Gastroesophageal sphincter (tissue), 4 donors: ENCODE measurements around the gene HELZ2. TPM values are rescaled to one million over a fixed set of nuclear protein-coding genes. Genes with fewer than 3 reads are reported as not detected.
"Not testable (repeated sequence)": the region's sequence is repeated elsewhere in the genome, so short reads cannot be mapped to it uniquely, and the experiment has no call there.

Source experiments
- ATAC-seq: fragments of 150-250 bp; one replicate; pipeline ENCODE4 v1.9.1; 2016; ENCODE audit warnings: mild to moderate bottlenecking, moderate library complexity
- H3K27ac ChIP-seq, 4 donors: fragments of 200-600 bp; sonication (generic) in 3 of 4; 1 replicate in 3 of 4; 2 replicates in 1 of 4; pipeline ENCODE4 v1.5.1; 2016 to 2019
- H3K27me3 ChIP-seq: fragments of 200-600 bp; sonication (generic); one replicate; pipeline ENCODE4 v1.5.1; 2019
- H3K36me3 ChIP-seq, 2 donors: fragments of 200-600 bp; sonication (generic); one replicate each; pipeline ENCODE4 v1.5.1; 2019; ENCODE audit warnings: control low read depth in 1 of 2
- H3K4me1 ChIP-seq, 3 donors: fragments of 200-600 bp; sonication (generic); 1 replicate in 2 of 3; 2 replicates in 1 of 3; pipeline ENCODE4 v1.5.1; 2016 to 2019; ENCODE audit warnings: control low read depth in 2 of 3
- H3K4me3 ChIP-seq, 2 donors: fragments of 200-600 bp; sonication (generic); one replicate each; pipeline ENCODE4 v1.5.1; 2019; ENCODE audit warnings: mild to moderate bottlenecking in 1 of 2, moderate library complexity in 1 of 2
- H3K9me3 ChIP-seq, 3 donors: fragments of 200-600 bp; sonication (generic); one replicate each; pipeline ENCODE4 v1.5.1; 2017 to 2019; ENCODE audit warnings: control low read depth in 2 of 3
- CTCF ChIP-seq, 4 experiments: fragments of 200-600 bp in 2 of 4; fragments of 450-650 bp in 2 of 4; sonication (generic) in 1 of 4; IDR thresholded peaks; one replicate each; pipeline ENCODE4 v1.5.1; 2017 to 2019; ENCODE audit warnings: antibody characterized with exemption in 4 of 4, mild to moderate bottlenecking in 2 of 4, moderate library complexity in 2 of 4
- EP300 ChIP-seq: sonication (generic); formaldehyde crosslinking; IDR thresholded peaks from one replicate; pipeline ENCODE4 v1.6.1; 2017; ENCODE audit warnings: antibody characterized with exemption, mild to moderate bottlenecking
- POLR2A ChIP-seq, 2 donors: fragments of 450-650 bp; IDR thresholded peaks; one replicate each; pipeline ENCODE4 v1.6.1; 2017; ENCODE audit warnings: antibody characterized with exemption in 2 of 2, mild to moderate bottlenecking in 2 of 2, moderate library complexity in 1 of 2
- POLR2AphosphoS5 ChIP-seq: sonication (generic); formaldehyde crosslinking; IDR thresholded peaks from one replicate; pipeline ENCODE4 v1.6.1; 2017; ENCODE audit warnings: antibody characterized with exemption
- WGBS, 2 donors: methylation state at CpG; one replicate each; pipeline ENCODE4 v1.1.5; 2018; ENCODE audit warnings: low coverage in 1 of 2; 5-methylcytosine and 5-hydroxymethylcytosine counted together
- total RNA-seq, 4 donors: library from RNA; depleted of rRNA; stranded (reverse); fragments of >200 nt; gene quantifications; one replicate each; pipeline ENCODE4 v1.1.0, GENCODE V29; 2016

Gene HELZ2
- total RNA-seq, 4 donors from 2014 or later = 14.2 to 22.2 (median 20.2) TPM

GRCh38 chr20:63572071-63572787 lies 1.8 kb downstream of the HELZ2 start:
- no peak for TF ChIP-seq CTCF (IDR thresholded peaks at IDR 0.05)
- no peak for TF ChIP-seq POLR2AphosphoS5
- TF ChIP-seq POLR2A (IDR thresholded peaks at IDR 0.05) = no peak
- no peak for TF ChIP-seq EP300

GRCh38 chr20:63571087-63571478 lies 3.0 kb downstream of the HELZ2 start:
- H3K27me3 ChIP-seq, H3K27ac ChIP-seq, H3K9me3 ChIP-seq, H3K4me3 ChIP-seq, ATAC-seq: not testable (repeated sequence)
- 100% methylated on average over 1 of the region's 11 CpGs; no CpG with 5 or more reads in 1 of the 2 donors for WGBS, 2 donors
- H3K36me3 ChIP-seq = peaks cover 0 to 33% of the 10 kb centered on the region in 2 donors
- peaks cover 0 to 47% (median 0%) of the 10 kb centered on the region in 3 donors for H3K4me1 ChIP-seq

More at GRCh38 chr20:63572071-63572787, 1.8 kb downstream of the HELZ2 start:
- peaks cover 0 to 47% (median 0%) of the 10 kb centered on the region in 3 donors for H3K4me1 ChIP-seq
- peaks cover 1% of the 10 kb centered on the region for H3K27me3 ChIP-seq
- no peak overlapping the region for H3K27ac ChIP-seq
- no CpG with 5 or more reads among the region's 48 CpGs for WGBS, 2 donors
- H3K9me3 ChIP-seq = no peaks in the 10 kb centered on the region
- peaks cover 0 to 22% of the 10 kb centered on the region in 2 donors for H3K36me3 ChIP-seq
- no peak for ATAC-seq
- H3K4me3 ChIP-seq = no peak overlapping the region

GRCh38 chr20:63570281-63571086 lies 3.6 kb downstream of the HELZ2 start:
- no peaks in the 10 kb centered on the region for H3K9me3 ChIP-seq
- no peaks in the 10 kb centered on the region for H3K27me3 ChIP-seq
- H3K27ac ChIP-seq = no peak overlapping the region
- H3K4me1 ChIP-seq = peaks cover 0 to 43% (median 0%) of the 10 kb centered on the region in 3 donors
- WGBS, 2 donors = 100% methylated on average over 4 of the region's 28 CpGs; no CpG with 5 or more reads in 1 of the 2 donors
- H3K36me3 ChIP-seq = peaks cover 0 to 39% of the 10 kb centered on the region in 2 donors
- TF ChIP-seq EP300 (no peak), POLR2A (IDR thresholded peaks at IDR 0.05) (no peak), CTCF (IDR thresholded peaks at IDR 0.05) (no peak), POLR2AphosphoS5 (no peak)
- no peak for ATAC-seq
- no peak overlapping the region for H3K4me3 ChIP-seq

DNA sequence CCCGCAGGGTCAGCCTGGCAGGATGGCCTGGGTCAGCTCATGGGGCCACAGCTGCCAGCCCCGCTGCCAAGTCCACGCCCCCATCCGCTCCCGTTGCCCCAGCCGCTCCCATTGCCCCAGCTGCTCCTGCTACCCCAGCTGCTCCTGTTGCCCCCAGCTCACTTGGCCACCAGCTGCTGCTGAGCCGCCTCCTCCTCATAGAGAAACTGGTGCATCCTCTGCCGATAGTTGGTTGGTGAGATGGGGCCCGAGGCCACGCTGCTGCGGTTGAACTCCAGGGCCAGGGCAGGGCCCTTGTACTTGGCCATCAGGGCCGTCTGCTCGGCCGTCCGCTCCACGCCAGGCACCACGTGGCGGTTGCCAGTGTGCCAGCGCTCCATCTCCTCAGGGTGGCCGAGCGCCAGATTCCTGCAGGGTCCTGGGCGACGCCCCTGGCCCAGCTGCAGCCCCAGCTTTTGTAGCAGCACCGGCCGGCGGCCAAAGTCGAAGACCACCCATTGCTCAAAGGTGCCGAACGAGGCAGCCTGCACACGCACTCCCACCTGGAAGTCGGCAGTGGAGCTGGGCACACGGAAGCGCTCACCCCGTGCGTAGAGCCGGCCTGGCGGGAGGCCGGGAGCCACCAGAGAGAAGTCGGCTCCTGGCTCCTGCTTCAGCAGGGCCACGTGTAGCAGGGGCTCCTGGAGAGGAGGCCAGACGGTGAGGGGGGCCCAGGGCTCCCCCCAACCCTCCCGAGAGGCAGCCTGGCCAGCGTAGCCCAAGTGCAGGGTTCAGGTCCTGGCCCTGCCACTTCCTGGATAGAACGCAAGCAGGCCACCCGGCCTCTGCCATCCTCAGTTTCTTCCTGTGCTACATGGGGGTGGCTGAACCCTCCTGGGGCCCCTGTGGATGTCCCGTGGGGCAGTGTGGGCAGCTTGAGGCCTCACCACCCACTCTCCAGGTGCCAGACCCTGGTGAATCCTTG lies 4.8 kb downstream of the HELZ2 start:
- 80 to 100% methylated on average over 1 of the region's 46 CpGs for WGBS, 2 donors
- Histone ChIP-seq H3K27ac (no peak overlapping the region), H3K4me1 (peaks cover 0 to 32% (median 0%) of the 10 kb centered on the region in 3 donors), H3K36me3 (peaks cover 0 to 51% of the 10 kb centered on the region in 2 donors), H3K9me3 (no peaks in the 10 kb centered on the region), H3K27me3 (no peaks in the 10 kb centered on the region), H3K4me3 (no peak overlapping the region)
- TF ChIP-seq CTCF (IDR thresholded peaks at IDR 0.05) (no peak), EP300 (no peak), POLR2A (IDR thresholded peaks at IDR 0.05) (no peak), POLR2AphosphoS5 (no peak)
- ATAC-seq = no peak
